SU-DHL-6 (cell line): ENCODE data around the gene CCDC102A.

ENCODE experiments used
- H2AFZ ChIP-seq: fragments of 200-600 bp; sonication (generic); 2 replicates; pipeline ENCODE4 v1.6.1; 2014; ENCODE audit warnings: low read depth, mild to moderate bottlenecking, moderate library complexity, mixed read lengths, antibody characterized with exemption, low read length; ENCODE audit not compliant: severe bottlenecking
- H3F3A ChIP-seq: fragments of 200-600 bp; shearing (Covaris generic); 2 replicates; pipeline ENCODE4 v1.6.0; 2016; ENCODE audit warnings: antibody characterized with exemption, mild to moderate bottlenecking; ENCODE audit not compliant: insufficient read depth
- H3K27ac ChIP-seq: fragments of 200-600 bp; sonication (generic); 2 replicates; pipeline ENCODE4 v1.5.1; 2016; ENCODE audit warnings: low read depth, mild to moderate bottlenecking, low read length, moderate library complexity, mixed read lengths
- H3K27me3 ChIP-seq: fragments of 200-600 bp; sonication (generic), shearing (Covaris generic); 2 replicates; pipeline ENCODE4 v1.6.0; 2014; ENCODE audit warnings: mild to moderate bottlenecking, low read length
- H3K36me3 ChIP-seq: fragments of 200-600 bp; sonication (generic); 2 replicates; pipeline ENCODE4 v1.6.1; 2014; ENCODE audit warnings: mild to moderate bottlenecking, low read length, mixed read lengths
- H3K4me2 ChIP-seq: fragments of 300-600, 200-600 bp; shearing (Covaris generic), sonication (generic); 2 replicates; pipeline ENCODE4 v1.6.0; 2014; ENCODE audit warnings: low read length, low read depth, mild to moderate bottlenecking; ENCODE audit not compliant: poor library complexity, severe bottlenecking
- H3K4me3 ChIP-seq: fragments of 200-600 bp; sonication (generic); 2 replicates; pipeline ENCODE4 v1.5.1; 2014; ENCODE audit warnings: antibody characterized with exemption, low read length, mild to moderate bottlenecking, mixed read lengths; ENCODE audit not compliant: insufficient read depth, poor library complexity, severe bottlenecking
- H3K79me2 ChIP-seq: fragments of 200-600 bp; sonication (generic); 2 replicates; pipeline ENCODE4 v1.6.1; 2014; ENCODE audit warnings: mild to moderate bottlenecking, low read length, moderate library complexity; ENCODE audit not compliant: insufficient read depth
- H3K9ac ChIP-seq: fragments of 200-600 bp; sonication (generic); 2 replicates; pipeline ENCODE4 v1.7.0; 2014; ENCODE audit warnings: mild to moderate bottlenecking, low read length
- H3K9me2 ChIP-seq: fragments of 200-600 bp; sonication (generic); replicated peaks from 2 replicates; pipeline ENCODE4 v1.6.1; 2014; ENCODE audit warnings: low read length; ENCODE audit not compliant: insufficient read depth
- H3K9me3 ChIP-seq: fragments of 200-600 bp; sonication (generic); 2 replicates; pipeline ENCODE4 v1.6.1; 2014; ENCODE audit warnings: low read length, mixed read lengths; ENCODE audit not compliant: insufficient read depth
- H4K20me1 ChIP-seq: fragments of 200-600 bp; sonication (generic); 2 replicates; pipeline ENCODE4 v1.6.1; 2014; ENCODE audit warnings: low read depth, mild to moderate bottlenecking, antibody characterized with exemption, low read length, moderate library complexity, mixed read lengths
- CTCF ChIP-seq: fragments of 200-600 bp; sonication (generic); IDR thresholded peaks from one replicate; pipeline ENCODE4 v1.5.1; 2017; ENCODE audit warnings: antibody characterized with exemption, mild to moderate bottlenecking, low read length, moderate library complexity; ENCODE audit not compliant: insufficient read depth, poor library complexity, severe bottlenecking
- EZH2phosphoT487 ChIP-seq: fragments of 200-600 bp; sonication (generic), shearing (Covaris generic); conservative IDR thresholded peaks from 2 replicates; pipeline ENCODE4 v1.6.1; 2018; ENCODE audit warnings: mild to moderate bottlenecking, antibody characterized with exemption, low read length, moderate library complexity, mixed read lengths

Gene CCDC102A

GRCh38 chr16:57531635-57532265 is 4.6 kb downstream of the CCDC102A start:
- TF ChIP-seq EZH2phosphoT487: no peak
- TF ChIP-seq CTCF: no peak
- no peak overlapping the region for H3K27ac ChIP-seq
- H3K79me2 ChIP-seq: no peaks in the 10 kb centered on the region
- no peaks in the 10 kb centered on the region for H3K9me2 ChIP-seq
- no peaks in the 10 kb centered on the region for H3K9me3 ChIP-seq
- no peaks in the 10 kb centered on the region for H3K36me3 ChIP-seq
- no peak overlapping the region for H3K4me3 ChIP-seq
- no peak overlapping the region for H2AFZ ChIP-seq
- no peaks in the 10 kb centered on the region for H3F3A ChIP-seq
- no peak overlapping the region for H3K9ac ChIP-seq
- no peaks in the 10 kb centered on the region for H4K20me1 ChIP-seq
- H3K4me2 ChIP-seq: no peak overlapping the region
- no peaks in the 10 kb centered on the region for H3K27me3 ChIP-seq

- Histone ChIP-seq H3K27me3 (no peaks in the 10 kb centered on the region), H4K20me1 (no peaks in the 10 kb centered on the region), H3K9me3 (no peaks in the 10 kb centered on the region), H3K27ac (no peak overlapping the region), H3K36me3 (no peaks in the 10 kb centered on the region), H3F3A (no peaks in the 10 kb centered on the region), H2AFZ (no peak overlapping the region), H3K9ac (no peak overlapping the region), H3K9me2 (no peaks in the 10 kb centered on the region), H3K4me2 (no peak overlapping the region), H3K79me2 (no peaks in the 10 kb centered on the region), H3K4me3 (no peak overlapping the region)
- TF ChIP-seq EZH2phosphoT487 (no peak), CTCF (no peak)
These were observed 5.2 kb downstream of the CCDC102A start for GRCh38 chr16:57531253-57531575.

- no peak overlapping the region for H3K4me3 ChIP-seq
- no peak overlapping the region for H3K9ac ChIP-seq
- H2AFZ ChIP-seq: no peak overlapping the region
- no peaks in the 10 kb centered on the region for H3K27me3 ChIP-seq
- TF ChIP-seq EZH2phosphoT487 (no peak), CTCF (no peak)
- H3K36me3 ChIP-seq: no peaks in the 10 kb centered on the region
- no peaks in the 10 kb centered on the region for H3K9me3 ChIP-seq
- H4K20me1 ChIP-seq: no peaks in the 10 kb centered on the region
- no peak overlapping the region for H3K27ac ChIP-seq
- H3K79me2 ChIP-seq: no peaks in the 10 kb centered on the region
- H3K9me2 ChIP-seq: no peaks in the 10 kb centered on the region
- H3K4me2 ChIP-seq: no peak overlapping the region
- no peaks in the 10 kb centered on the region for H3F3A ChIP-seq
These were observed 5.7 kb downstream of the CCDC102A start for GRCh38 chr16:57530522-57531252.
